ENCODE measurements around the gene EPN3. TPM values are rescaled to one million over a fixed set of nuclear protein-coding genes. Genes with fewer than 3 reads are reported as not detected.

Gene EPN3
- total RNA-seq, 2 experiments from 2014 or later, result 0.28 TPM; not detected in 1

DNA sequence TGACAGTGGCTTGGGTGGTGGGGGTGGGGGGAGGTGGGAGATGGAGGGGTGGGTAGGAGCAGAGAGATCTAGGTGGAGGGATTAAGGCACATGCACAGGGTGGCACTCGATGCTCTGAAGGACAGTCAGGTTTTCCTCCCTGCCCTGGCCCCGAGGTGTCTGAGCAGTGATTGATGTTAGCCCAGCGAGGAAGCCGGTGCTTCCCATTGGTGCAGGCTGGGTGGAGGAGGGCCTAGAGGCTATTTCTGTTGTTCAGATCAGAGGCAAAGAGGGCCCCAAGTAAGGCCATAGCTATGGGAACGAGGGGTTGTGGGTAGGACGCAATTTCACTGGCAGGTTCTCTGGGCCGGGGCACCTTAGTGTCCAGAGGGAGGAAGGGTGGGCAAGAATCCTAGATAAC, 51.1 kb downstream of the EPN3 start:
- Histone ChIP-seq H3K4me1 (ENCODE audit: insufficient read depth, low read length, poor library complexity, severe bottlenecking) (no peaks in the 10 kb centered on the region), H2AFZ (ENCODE audit: low read length) (no peak overlapping the region), H3K4me2 (ENCODE audit: low read length) (no peak overlapping the region), H4K20me1 (ENCODE audit: insufficient read depth, low read length) (no peaks in the 10 kb centered on the region), H3K27ac (ENCODE audit: low read depth, low read length, poor library complexity, severe bottlenecking) (no peak overlapping the region), H3K9me2 (ENCODE audit: insufficient read depth, low read length) (no peaks in the 10 kb centered on the region), H3K79me2 (ENCODE audit: insufficient read depth, low read depth, low read length) (no peaks in the 10 kb centered on the region), H3K4me3 (ENCODE audit: low read depth, low read length, poor library complexity, severe bottlenecking) (no peak overlapping the region), H3K9me3 (ENCODE audit: low read length) (no peaks in the 10 kb centered on the region), H3K36me3 (ENCODE audit: insufficient read depth, low read length) (no peaks in the 10 kb centered on the region)
- TF ChIP-seq EZH2phosphoT487 (IDR thresholded peaks at IDR 0.05; ENCODE audit: borderline replicate concordance, low read depth, low read length), result no peak
- TF ChIP-seq, protein P1, sequence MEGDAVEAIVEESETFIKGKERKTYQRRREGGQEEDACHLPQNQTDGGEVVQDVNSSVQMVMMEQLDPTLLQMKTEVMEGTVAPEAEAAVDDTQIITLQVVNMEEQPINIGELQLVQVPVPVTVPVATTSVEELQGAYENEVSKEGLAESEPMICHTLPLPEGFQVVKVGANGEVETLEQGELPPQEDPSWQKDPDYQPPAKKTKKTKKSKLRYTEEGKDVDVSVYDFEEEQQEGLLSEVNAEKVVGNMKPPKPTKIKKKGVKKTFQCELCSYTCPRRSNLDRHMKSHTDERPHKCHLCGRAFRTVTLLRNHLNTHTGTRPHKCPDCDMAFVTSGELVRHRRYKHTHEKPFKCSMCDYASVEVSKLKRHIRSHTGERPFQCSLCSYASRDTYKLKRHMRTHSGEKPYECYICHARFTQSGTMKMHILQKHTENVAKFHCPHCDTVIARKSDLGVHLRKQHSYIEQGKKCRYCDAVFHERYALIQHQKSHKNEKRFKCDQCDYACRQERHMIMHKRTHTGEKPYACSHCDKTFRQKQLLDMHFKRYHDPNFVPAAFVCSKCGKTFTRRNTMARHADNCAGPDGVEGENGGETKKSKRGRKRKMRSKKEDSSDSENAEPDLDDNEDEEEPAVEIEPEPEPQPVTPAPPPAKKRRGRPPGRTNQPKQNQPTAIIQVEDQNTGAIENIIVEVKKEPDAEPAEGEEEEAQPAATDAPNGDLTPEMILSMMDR (conservative IDR thresholded peaks at IDR 0.05; ENCODE audit: low read length), result no peak
- CTCF ChIA-PET (ENCODE audit: unreplicated experiment), result no interaction called here
- no peak for DNase-seq (ENCODE audit: low spot score)
- intact Hi-C loops (cut with micrococcal nuclease; ENCODE audit: unreplicated experiment), result no loop called here
- POLR2A ChIA-PET, result no interaction called here
- no TSS peak for BruUV-seq (replicated peaks)

DNA sequence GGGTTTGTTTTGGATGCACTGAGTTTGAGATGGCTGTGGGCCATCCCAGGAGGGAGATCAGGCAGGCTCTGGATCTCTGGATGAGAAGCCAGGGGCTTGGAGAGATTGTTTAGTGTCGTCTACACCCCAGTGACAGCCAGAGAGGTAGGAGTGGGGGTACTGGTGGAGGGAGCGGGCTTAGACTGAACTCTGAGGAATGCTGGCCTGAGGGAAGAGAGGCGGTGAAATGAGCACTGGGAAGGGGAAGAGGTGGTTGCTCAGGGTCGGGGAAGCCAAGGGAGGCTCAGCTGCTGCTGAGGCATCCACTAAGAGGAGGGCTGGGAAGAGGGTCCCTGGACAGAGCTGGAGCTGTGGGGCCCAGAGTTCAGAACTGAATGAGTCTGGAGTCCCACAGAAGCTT, 51.6 kb downstream of the EPN3 start:
- CTCF ChIA-PET (ENCODE audit: unreplicated experiment), result no interaction called here
- intact Hi-C loops (cut with micrococcal nuclease; ENCODE audit: unreplicated experiment), result no loop called here
- H3K79me2 ChIP-seq (ENCODE audit: insufficient read depth, low read depth, low read length), result no peaks in the 10 kb centered on the region

GRCh38 chr17:50584749-50585148, 52.2 kb downstream of the EPN3 start:
- POLR2A ChIA-PET, result no interaction called here
- CTCF ChIA-PET (ENCODE audit: unreplicated experiment), result interaction anchor here (0.6 kb wide), 1 partner anchor 38 kb away, joined by 3 read pairs; no protein-coding TSS in a partner anchor
- no peak overlapping the region for H3K27ac ChIP-seq (ENCODE audit: low read depth, low read length, poor library complexity, severe bottlenecking)
- intact Hi-C loops (cut with micrococcal nuclease; ENCODE audit: unreplicated experiment), result no loop called here
- no peaks in the 10 kb centered on the region for H3K9me3 ChIP-seq (ENCODE audit: low read length)
- no peaks in the 10 kb centered on the region for H4K20me1 ChIP-seq (ENCODE audit: insufficient read depth, low read length)
- no peak for DNase-seq (ENCODE audit: low spot score)
- no peaks in the 10 kb centered on the region for H3K79me2 ChIP-seq (ENCODE audit: insufficient read depth, low read depth, low read length)
- TF ChIP-seq, protein P1 (conservative IDR thresholded peaks at IDR 0.05; ENCODE audit: low read length), result no peak
- no peak for TF ChIP-seq EZH2phosphoT487 (IDR thresholded peaks at IDR 0.05; ENCODE audit: borderline replicate concordance, low read depth, low read length)
- H3K9me2 ChIP-seq (ENCODE audit: insufficient read depth, low read length), result no peaks in the 10 kb centered on the region
- no peak overlapping the region for H2AFZ ChIP-seq (ENCODE audit: low read length)
- no peaks in the 10 kb centered on the region for H3K4me1 ChIP-seq (ENCODE audit: insufficient read depth, low read length, poor library complexity, severe bottlenecking)
- H3K36me3 ChIP-seq (ENCODE audit: insufficient read depth, low read length), result no peaks in the 10 kb centered on the region
- BruUV-seq (replicated peaks), result no TSS peak
- H3K4me2 ChIP-seq (ENCODE audit: low read length), result no peak overlapping the region
- no peak overlapping the region for H3K4me3 ChIP-seq (ENCODE audit: low read depth, low read length, poor library complexity, severe bottlenecking)

More for the DNA sequence above, 51.6 kb downstream of the EPN3 start:
- no peak overlapping the region for H3K4me2 ChIP-seq (ENCODE audit: low read length)
- TF ChIP-seq, protein P1 (conservative IDR thresholded peaks at IDR 0.05; ENCODE audit: low read length), result no peak
- TF ChIP-seq EZH2phosphoT487 (IDR thresholded peaks at IDR 0.05; ENCODE audit: borderline replicate concordance, low read depth, low read length), result no peak
- DNase-seq (ENCODE audit: low spot score), result no peak
- H2AFZ ChIP-seq (ENCODE audit: low read length), result no peak overlapping the region
- POLR2A ChIA-PET, result no interaction called here
- no peaks in the 10 kb centered on the region for H3K4me1 ChIP-seq (ENCODE audit: insufficient read depth, low read length, poor library complexity, severe bottlenecking)
- BruUV-seq (replicated peaks), result no TSS peak
- H3K4me3 ChIP-seq (ENCODE audit: low read depth, low read length, poor library complexity, severe bottlenecking), result no peak overlapping the region
- no peak overlapping the region for H3K27ac ChIP-seq (ENCODE audit: low read depth, low read length, poor library complexity, severe bottlenecking)
- no peaks in the 10 kb centered on the region for H3K9me3 ChIP-seq (ENCODE audit: low read length)
- no peaks in the 10 kb centered on the region for H3K36me3 ChIP-seq (ENCODE audit: insufficient read depth, low read length)
- H3K9me2 ChIP-seq (ENCODE audit: insufficient read depth, low read length), result no peaks in the 10 kb centered on the region
- no peaks in the 10 kb centered on the region for H4K20me1 ChIP-seq (ENCODE audit: insufficient read depth, low read length)

Measured in OCI-LY7 (cell line).